ENCODE measurements around the gene SBK3.
"Not testable (repeated sequence)": the region's sequence is repeated elsewhere in the genome, so short reads cannot be mapped to it uniquely, and the experiment has no call there.

- not testable (repeated sequence) for TF ChIP-seq POLR2AphosphoS5 (IDR thresholded peaks at IDR 0.05; ENCODE audit: borderline replicate concordance, low read depth, low read length); EZH2 (IDR thresholded peaks at IDR 0.05); FOXP2 (optimal IDR thresholded peaks at IDR 0.05; ENCODE audit: control extremely low read depth, extremely low read length, insufficient read depth)
Measured at GRCh38 chr19:55573929-55574328, 28.6 kb upstream of the SBK3 start.

Measured in SK-N-MC (cell line).